ENCODE results near the gene NANOGP8. TPM values are rescaled to one million over a fixed set of nuclear protein-coding genes. Genes with fewer than 3 reads are reported as not detected.

Gene NANOGP8
- total and polyA plus RNA-seq, 9 of the 15 experiments (the other 6 are each of a cell fraction or from before 2014, with no cell fraction given), result not detected

- TF ChIP-seq ZBTB40 (IDR thresholded peaks at IDR 0.05) (no peak), ZBTB40 (CRISPR knock-in tag; IDR thresholded peaks at IDR 0.05) (no peak), ARNT (IDR thresholded peaks at IDR 0.05) (no peak), CHD1 (IDR thresholded peaks at IDR 0.05; ENCODE audit: low read length) (no peak), ARHGAP35 (IDR thresholded peaks at IDR 0.05; ENCODE audit: partially characterized antibody) (no peak), CBX3 (IDR thresholded peaks at IDR 0.05; ENCODE audit: borderline replicate concordance in 1 of 2, low read length in 2 of 2) (no peak), COPS2 (conservative IDR thresholded peaks at IDR 0.05) (no peak), HDAC1 (IDR thresholded peaks at IDR 0.05) (no peak), ZNF280B (CRISPR knock-in tag; IDR thresholded peaks at IDR 0.05) (no peak), ZNF444 (CRISPR knock-in tag; IDR thresholded peaks at IDR 0.05) (no peak), HBP1 (CRISPR knock-in tag; IDR thresholded peaks at IDR 0.05) (no peak), CBX8 (IDR thresholded peaks at IDR 0.05; ENCODE audit: borderline replicate concordance, extremely low read depth, low read depth, low read length, poor library complexity, severe bottlenecking) (no peak)
Observed at GRCh38 chr15:35095941-35096340, 10.8 kb upstream of the NANOGP8 start (continued).
